ENCODE results near the gene NLGN1. TPM values are rescaled to one million over a fixed set of nuclear protein-coding genes. Genes with fewer than 3 reads are reported as not detected.

Gene NLGN1
- total and polyA plus RNA-seq, 2 of the 8 experiments (the other 6 are each of a cell fraction or from before 2014, with no cell fraction given): 7.8 to 14.8 TPM

DNA sequence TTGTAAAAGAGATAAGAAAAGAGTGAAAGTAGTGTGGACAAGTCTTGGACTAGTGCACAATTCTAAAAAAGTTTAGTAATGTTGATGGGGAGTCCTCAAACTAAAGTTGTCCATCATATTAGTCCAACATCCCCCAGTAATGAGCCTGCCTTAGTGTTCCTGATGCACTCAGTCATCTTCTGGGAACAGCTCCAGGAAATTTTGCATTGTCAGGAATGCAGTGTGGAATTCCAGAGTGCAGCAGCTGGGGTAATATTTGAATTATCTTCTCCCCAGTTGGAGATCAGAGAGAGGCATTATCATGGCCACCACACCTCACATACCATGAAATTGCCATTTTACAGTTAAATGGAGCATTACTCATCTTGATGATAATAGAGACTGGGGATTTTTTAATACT, 932.8 kb downstream of the NLGN1 start (continued):
- TF ChIP-seq RNF2 (IDR thresholded peaks at IDR 0.05; ENCODE audit: borderline replicate concordance, low read depth, low read length, missing control alignments, poor library complexity, severe bottlenecking): no peak
- no peak for TF ChIP-seq BRCA1 (IDR thresholded peaks at IDR 0.05; ENCODE audit: low read depth, low read length)
- TF ChIP-seq CREB1 (IDR thresholded peaks at IDR 0.05): no peak
- TF ChIP-seq RBBP5 (IDR thresholded peaks at IDR 0.05; ENCODE audit: borderline replicate concordance, low read depth, low read length): no peak
- no peak for TF ChIP-seq CBX8 (IDR thresholded peaks at IDR 0.05; ENCODE audit: borderline replicate concordance, low read depth, low read length)
- TF ChIP-seq, protein P1, sequence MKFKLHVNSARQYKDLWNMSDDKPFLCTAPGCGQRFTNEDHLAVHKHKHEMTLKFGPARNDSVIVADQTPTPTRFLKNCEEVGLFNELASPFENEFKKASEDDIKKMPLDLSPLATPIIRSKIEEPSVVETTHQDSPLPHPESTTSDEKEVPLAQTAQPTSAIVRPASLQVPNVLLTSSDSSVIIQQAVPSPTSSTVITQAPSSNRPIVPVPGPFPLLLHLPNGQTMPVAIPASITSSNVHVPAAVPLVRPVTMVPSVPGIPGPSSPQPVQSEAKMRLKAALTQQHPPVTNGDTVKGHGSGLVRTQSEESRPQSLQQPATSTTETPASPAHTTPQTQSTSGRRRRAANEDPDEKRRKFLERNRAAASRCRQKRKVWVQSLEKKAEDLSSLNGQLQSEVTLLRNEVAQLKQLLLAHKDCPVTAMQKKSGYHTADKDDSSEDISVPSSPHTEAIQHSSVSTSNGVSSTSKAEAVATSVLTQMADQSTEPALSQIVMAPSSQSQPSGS (IDR thresholded peaks at IDR 0.05; ENCODE audit: low read length): no peak
